Neural cell (in vitro differentiated cells): ENCODE results near the gene GPR21. TPM values are rescaled to one million over a fixed set of nuclear protein-coding genes. Genes with fewer than 3 reads are reported as not detected.

ENCODE experiments used
- H2AFZ ChIP-seq: fragments of 200-600, 300-800 bp; sonication (generic), shearing (Covaris generic); 2 replicates; pipeline ENCODE4 v1.6.0; 2014; ENCODE audit warnings: low read depth, mild to moderate bottlenecking, antibody characterized with exemption, low read length, moderate library complexity
- H3F3A ChIP-seq: fragments of 200-600 bp; shearing (Covaris generic); 2 replicates; pipeline ENCODE4 v1.6.1; 2016; ENCODE audit warnings: mild to moderate bottlenecking, moderate library complexity, mixed read lengths, antibody characterized with exemption, low read length; ENCODE audit not compliant: insufficient read depth, poor library complexity, severe bottlenecking
- H3K27ac ChIP-seq: fragments of 200-600, 300-800 bp; sonication (generic), shearing (Covaris generic); 2 replicates; pipeline ENCODE4 v1.5.1; 2014; ENCODE audit warnings: mild to moderate bottlenecking, low read length, moderate library complexity
- H3K27me3 ChIP-seq: fragments of 300-800, 200-600 bp; sonication (generic), shearing (Covaris generic); 2 replicates; pipeline ENCODE4 v1.6.0; 2014; ENCODE audit warnings: mild to moderate bottlenecking, low read depth, low read length, moderate library complexity; ENCODE audit not compliant: insufficient read depth
- H3K36me3 ChIP-seq: fragments of 300-800, 200-600 bp; sonication (generic), shearing (Covaris generic); 2 replicates; pipeline ENCODE4 v1.5.1; 2014; ENCODE audit warnings: mild to moderate bottlenecking, antibody characterized with exemption, low read length, moderate library complexity; ENCODE audit not compliant: insufficient read depth
- H3K4me2 ChIP-seq: fragments of 300-800, 200-600 bp; sonication (generic), shearing (Covaris generic); 2 replicates; pipeline ENCODE4 v1.6.0; 2014; ENCODE audit warnings: mild to moderate bottlenecking, low read length
- H3K4me3 ChIP-seq: fragments of 300-800, 200-600 bp; sonication (generic), shearing (Covaris generic); 2 replicates; pipeline ENCODE4 v1.5.1; 2014; ENCODE audit warnings: mild to moderate bottlenecking, low read length, moderate library complexity
- H3K79me2 ChIP-seq: fragments of 200-600 bp; shearing (Covaris generic); replicated peaks from 2 replicates; pipeline ENCODE4 v1.6.0; 2014; ENCODE audit warnings: mild to moderate bottlenecking, low read length, moderate library complexity; ENCODE audit not compliant: insufficient read depth
- H3K9ac ChIP-seq: fragments of 300-800, 200-600 bp; sonication (generic), shearing (Covaris generic); 2 replicates; pipeline ENCODE4 v1.6.1; 2016; ENCODE audit warnings: mild to moderate bottlenecking, low read length, mixed read lengths
- H3K9me2 ChIP-seq: fragments of 200-600 bp; shearing (Covaris generic); 2 replicates; pipeline ENCODE4 v1.6.1; 2016; ENCODE audit warnings: mild to moderate bottlenecking, low read length, mixed read lengths; ENCODE audit not compliant: insufficient read depth
- H3K9me3 ChIP-seq: fragments of 200-600, 300-800 bp; sonication (generic), shearing (Covaris generic); 2 replicates; pipeline ENCODE4 v1.6.1; 2016; ENCODE audit warnings: mild to moderate bottlenecking, mixed run types, low read length, moderate library complexity, mixed read lengths
- H4K20me1 ChIP-seq: fragments of 200-600 bp; shearing (Covaris generic); 2 replicates; pipeline ENCODE4 v1.6.1; 2016; ENCODE audit warnings: mild to moderate bottlenecking, mixed run types; ENCODE audit not compliant: insufficient read depth
- EP300 ChIP-seq: fragments of 450-650 bp; conservative IDR thresholded peaks from 2 replicates; pipeline ENCODE4 v1.6.1; 2014; ENCODE audit warnings: antibody characterized with exemption, mild to moderate bottlenecking, moderate library complexity; ENCODE audit not compliant: poor library complexity, severe bottlenecking
- EZH2 ChIP-seq: fragments of 200-600, 300-800 bp; shearing (Covaris generic), sonication (generic); IDR thresholded peaks from 2 replicates; pipeline ENCODE4 v1.6.1; 2014; ENCODE audit warnings: antibody characterized with exemption, low read length, borderline replicate concordance, mild to moderate bottlenecking; ENCODE audit not compliant: insufficient read depth, poor library complexity, severe bottlenecking
- MXI1 ChIP-seq: fragments of 450-650 bp; conservative IDR thresholded peaks from 2 replicates; pipeline ENCODE4 v1.6.1; 2014; ENCODE audit warnings: antibody characterized with exemption, mild to moderate bottlenecking; ENCODE audit not compliant: poor library complexity, severe bottlenecking
- POLR2AphosphoS5 ChIP-seq: IDR thresholded peaks from 2 replicates; pipeline ENCODE4 v1.6.1; 2012
- RAD21 ChIP-seq: fragments of 450-650 bp; conservative IDR thresholded peaks from 2 replicates; pipeline ENCODE4 v1.6.1; 2014; ENCODE audit warnings: antibody characterized with exemption, mild to moderate bottlenecking, moderate library complexity
- REST ChIP-seq: IDR thresholded peaks from 2 replicates; pipeline ENCODE4 v1.6.1; 2012; ENCODE audit warnings: borderline replicate concordance
- SMC3 ChIP-seq: fragments of 450-650 bp; conservative IDR thresholded peaks from 2 replicates; pipeline ENCODE4 v1.6.1; 2014; ENCODE audit warnings: antibody characterized with exemption, mild to moderate bottlenecking, moderate library complexity; ENCODE audit not compliant: poor library complexity
- TAF1 ChIP-seq: IDR thresholded peaks from 2 replicates; pipeline ENCODE4 v1.6.1; 2012; ENCODE audit warnings: low read depth
- polyA plus RNA-seq: library from polyadenylated mRNA; depleted of rRNA; stranded (reverse); fragments of >200 nt; gene quantifications from 2 replicates; pipeline ENCODE4 v1.2.3, GENCODE V29; 2014
- TF ChIP-seq, protein P1 (sequence below): fragments of 450-650 bp; IDR thresholded peaks from 2 replicates; pipeline ENCODE4 v1.5.1; 2014; ENCODE audit warnings: antibody characterized with exemption, mild to moderate bottlenecking, moderate library complexity; ENCODE audit not compliant: poor library complexity, severe bottlenecking

GPR21 gene
- polyA plus RNA-seq, 1 donor from 2014 or later: 2.2 TPM

- Histone ChIP-seq H2AFZ (no peak overlapping the region), H3K27ac (no peak overlapping the region), H3K27me3 (no peaks in the 10 kb centered on the region), H3K36me3 (no peaks in the 10 kb centered on the region), H3K4me3 (no peak overlapping the region), H4K20me1 (no peaks in the 10 kb centered on the region), H3K9me3 (no peaks in the 10 kb centered on the region), H3K4me2 (no peak overlapping the region), H3F3A (no peaks in the 10 kb centered on the region), H3K79me2 (no peaks in the 10 kb centered on the region), H3K9ac (no peak overlapping the region), H3K9me2 (no peaks in the 10 kb centered on the region)
- TF ChIP-seq REST: no peak
- TF ChIP-seq RAD21: no peak
Observed at GRCh38 chr9:123059472-123060220, 26.2 kb downstream of the GPR21 start.

- Histone ChIP-seq H3K4me3 (no peak overlapping the region), H4K20me1 (no peaks in the 10 kb centered on the region), H3K9ac (no peak overlapping the region), H3K27ac (no peak overlapping the region), H3K36me3 (no peaks in the 10 kb centered on the region), H3K4me2 (no peak overlapping the region), H3K27me3 (no peaks in the 10 kb centered on the region), H2AFZ (no peak overlapping the region), H3K79me2 (no peaks in the 10 kb centered on the region), H3K9me2 (no peaks in the 10 kb centered on the region), H3K9me3 (no peaks in the 10 kb centered on the region), H3F3A (no peaks in the 10 kb centered on the region)
- TF ChIP-seq RAD21: no peak
- TF ChIP-seq MXI1: no peak
- no peak for TF ChIP-seq EZH2
- no peak for TF ChIP-seq SMC3
- no peak for TF ChIP-seq EP300
- no peak for TF ChIP-seq REST
- no peak for TF ChIP-seq TAF1
- TF ChIP-seq POLR2AphosphoS5: no peak
- TF ChIP-seq, protein P1, sequence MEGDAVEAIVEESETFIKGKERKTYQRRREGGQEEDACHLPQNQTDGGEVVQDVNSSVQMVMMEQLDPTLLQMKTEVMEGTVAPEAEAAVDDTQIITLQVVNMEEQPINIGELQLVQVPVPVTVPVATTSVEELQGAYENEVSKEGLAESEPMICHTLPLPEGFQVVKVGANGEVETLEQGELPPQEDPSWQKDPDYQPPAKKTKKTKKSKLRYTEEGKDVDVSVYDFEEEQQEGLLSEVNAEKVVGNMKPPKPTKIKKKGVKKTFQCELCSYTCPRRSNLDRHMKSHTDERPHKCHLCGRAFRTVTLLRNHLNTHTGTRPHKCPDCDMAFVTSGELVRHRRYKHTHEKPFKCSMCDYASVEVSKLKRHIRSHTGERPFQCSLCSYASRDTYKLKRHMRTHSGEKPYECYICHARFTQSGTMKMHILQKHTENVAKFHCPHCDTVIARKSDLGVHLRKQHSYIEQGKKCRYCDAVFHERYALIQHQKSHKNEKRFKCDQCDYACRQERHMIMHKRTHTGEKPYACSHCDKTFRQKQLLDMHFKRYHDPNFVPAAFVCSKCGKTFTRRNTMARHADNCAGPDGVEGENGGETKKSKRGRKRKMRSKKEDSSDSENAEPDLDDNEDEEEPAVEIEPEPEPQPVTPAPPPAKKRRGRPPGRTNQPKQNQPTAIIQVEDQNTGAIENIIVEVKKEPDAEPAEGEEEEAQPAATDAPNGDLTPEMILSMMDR: no peak
Observed at GRCh38 chr9:123061216-123061615, 27.7 kb downstream of the GPR21 start.
